Thyroid gland (tissue), 4 donors: ENCODE results near the gene SIM1.

Experiments used
- POLR2A ChIP-seq, 2 donors: fragments of 450-650 bp; IDR thresholded peaks; one replicate each; pipeline ENCODE4 v1.6.1; 2017; ENCODE audit warnings: antibody characterized with exemption in 2 of 2, mild to moderate bottlenecking in 2 of 2, moderate library complexity in 1 of 2
- TF ChIP-seq, protein P1 (sequence below), 6 experiments: fragments of 200-600 bp in 3 of 6; fragments of 450-650 bp in 3 of 6; sonication (generic) in 3 of 6; IDR thresholded peaks; one replicate each; pipeline ENCODE4 v1.5.1; 2016 to 2019; ENCODE audit warnings: antibody characterized with exemption in 6 of 6, mild to moderate bottlenecking in 2 of 6, inconsistent platforms in 1 of 6, moderate library complexity in 1 of 6

DNA sequence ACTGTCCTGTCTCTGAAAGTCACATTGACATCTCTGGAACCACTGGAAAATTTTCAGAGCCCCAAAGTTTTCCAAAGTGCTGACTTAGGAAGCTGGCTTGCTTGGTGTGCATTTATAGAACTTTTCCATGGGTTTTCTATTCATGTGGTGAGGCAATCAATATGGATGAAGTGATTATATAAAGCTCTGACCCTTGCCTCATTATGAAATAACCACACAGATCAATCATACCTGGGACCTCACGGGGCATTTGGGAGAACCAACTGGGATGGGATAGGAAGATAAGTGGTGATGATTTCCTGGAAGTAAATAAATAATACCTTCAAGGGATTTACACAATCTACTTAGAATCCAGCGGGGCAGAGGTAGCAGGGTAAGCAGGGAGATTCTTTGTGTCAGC lies 22.9 kb upstream of the SIM1 start:
- TF ChIP-seq, protein P1, sequence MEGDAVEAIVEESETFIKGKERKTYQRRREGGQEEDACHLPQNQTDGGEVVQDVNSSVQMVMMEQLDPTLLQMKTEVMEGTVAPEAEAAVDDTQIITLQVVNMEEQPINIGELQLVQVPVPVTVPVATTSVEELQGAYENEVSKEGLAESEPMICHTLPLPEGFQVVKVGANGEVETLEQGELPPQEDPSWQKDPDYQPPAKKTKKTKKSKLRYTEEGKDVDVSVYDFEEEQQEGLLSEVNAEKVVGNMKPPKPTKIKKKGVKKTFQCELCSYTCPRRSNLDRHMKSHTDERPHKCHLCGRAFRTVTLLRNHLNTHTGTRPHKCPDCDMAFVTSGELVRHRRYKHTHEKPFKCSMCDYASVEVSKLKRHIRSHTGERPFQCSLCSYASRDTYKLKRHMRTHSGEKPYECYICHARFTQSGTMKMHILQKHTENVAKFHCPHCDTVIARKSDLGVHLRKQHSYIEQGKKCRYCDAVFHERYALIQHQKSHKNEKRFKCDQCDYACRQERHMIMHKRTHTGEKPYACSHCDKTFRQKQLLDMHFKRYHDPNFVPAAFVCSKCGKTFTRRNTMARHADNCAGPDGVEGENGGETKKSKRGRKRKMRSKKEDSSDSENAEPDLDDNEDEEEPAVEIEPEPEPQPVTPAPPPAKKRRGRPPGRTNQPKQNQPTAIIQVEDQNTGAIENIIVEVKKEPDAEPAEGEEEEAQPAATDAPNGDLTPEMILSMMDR (IDR thresholded peaks at IDR 0.05), result no peak
- no peak for TF ChIP-seq POLR2A (IDR thresholded peaks at IDR 0.05)
